Esophagus muscularis mucosa (tissue), 4 donors: Measurements from ENCODE around the gene SOX9. TPM values are rescaled to one million over a fixed set of nuclear protein-coding genes. Genes with fewer than 3 reads are reported as not detected.

Source experiments
- DNase-seq: peaks from one replicate; pipeline ENCODE4 v3.0.0-alpha.2; 2017; ENCODE audit errors: extremely low spot score
- H3K27ac ChIP-seq, 4 donors: fragments of 200-600 bp; sonication (generic); replicated peaks in 1 of 4; 1 replicate in 3 of 4; 2 replicates in 1 of 4; pipeline ENCODE4 v1.5.1; 2016 to 2019; ENCODE audit warnings: mild to moderate bottlenecking in 1 of 4
- H3K27me3 ChIP-seq, 4 donors: fragments of 200-600 bp; sonication (generic); one replicate each; pipeline versions ENCODE4 v1.5.1 to v1.6.0; 2016 to 2019
- H3K36me3 ChIP-seq, 4 donors: fragments of 200-600 bp; sonication (generic); one replicate each; pipeline ENCODE4 v1.5.1; 2016 to 2019
- H3K4me1 ChIP-seq, 4 donors: fragments of 200-600 bp; sonication (generic); one replicate each; pipeline ENCODE4 v1.5.1; 2016 to 2019
- H3K4me3 ChIP-seq, 4 donors: fragments of 200-600 bp; sonication (generic); 1 replicate in 2 of 4; 2 replicates in 2 of 4; pipeline ENCODE4 v1.5.1; 2016 to 2019; ENCODE audit warnings: mild to moderate bottlenecking in 4 of 4, moderate library complexity in 1 of 4
- H3K9me3 ChIP-seq, 4 donors: fragments of 200-600 bp; sonication (generic); 1 replicate in 3 of 4; 2 replicates in 1 of 4; pipeline ENCODE4 v1.5.1; 2016 to 2019
- CTCF ChIP-seq, 3 experiments: fragments of 200-600 bp in 2 of 3; fragments of 450-650 bp in 1 of 3; sonication (generic) in 2 of 3; IDR thresholded peaks; one replicate each; pipeline ENCODE4 v1.5.1; 2017 to 2019; ENCODE audit warnings: antibody characterized with exemption in 3 of 3, mild to moderate bottlenecking in 2 of 3, moderate library complexity in 1 of 3
- EP300 ChIP-seq: sonication (generic); formaldehyde crosslinking; IDR thresholded peaks from one replicate; pipeline ENCODE4 v1.6.1; 2017; ENCODE audit warnings: antibody characterized with exemption
- POLR2A ChIP-seq: fragments of 450-650 bp; IDR thresholded peaks from one replicate; pipeline ENCODE4 v1.6.1; 2017; ENCODE audit warnings: antibody characterized with exemption, moderate library complexity, mild to moderate bottlenecking, low read depth
- POLR2AphosphoS5 ChIP-seq, 2 donors: sonication (generic); formaldehyde crosslinking; IDR thresholded peaks; one replicate each; pipeline ENCODE4 v1.6.1; 2017; ENCODE audit warnings: antibody characterized with exemption in 2 of 2
- whole genome bisulfite sequencing: methylation state at CpG from one replicate; pipeline ENCODE4 v1.1.5; 2018; 5-methylcytosine and 5-hydroxymethylcytosine counted together
- intact Hi-C: fragments of 100-400 bp; cut with DNase I; formaldehyde crosslinking; loops from one replicate; pipeline ENCODE4 v1.15.1; 2023
- total RNA-seq, 4 donors: library from RNA; depleted of rRNA; stranded (reverse); fragments of >200 nt; gene quantifications; one replicate each; pipeline versions ENCODE4 v1.1.0 to v1.2.1, GENCODE V29; 2016

Gene SOX9
- total RNA-seq, 4 donors from 2014 or later, result 1.4 to 3.7 (median 1.9) TPM

DNA sequence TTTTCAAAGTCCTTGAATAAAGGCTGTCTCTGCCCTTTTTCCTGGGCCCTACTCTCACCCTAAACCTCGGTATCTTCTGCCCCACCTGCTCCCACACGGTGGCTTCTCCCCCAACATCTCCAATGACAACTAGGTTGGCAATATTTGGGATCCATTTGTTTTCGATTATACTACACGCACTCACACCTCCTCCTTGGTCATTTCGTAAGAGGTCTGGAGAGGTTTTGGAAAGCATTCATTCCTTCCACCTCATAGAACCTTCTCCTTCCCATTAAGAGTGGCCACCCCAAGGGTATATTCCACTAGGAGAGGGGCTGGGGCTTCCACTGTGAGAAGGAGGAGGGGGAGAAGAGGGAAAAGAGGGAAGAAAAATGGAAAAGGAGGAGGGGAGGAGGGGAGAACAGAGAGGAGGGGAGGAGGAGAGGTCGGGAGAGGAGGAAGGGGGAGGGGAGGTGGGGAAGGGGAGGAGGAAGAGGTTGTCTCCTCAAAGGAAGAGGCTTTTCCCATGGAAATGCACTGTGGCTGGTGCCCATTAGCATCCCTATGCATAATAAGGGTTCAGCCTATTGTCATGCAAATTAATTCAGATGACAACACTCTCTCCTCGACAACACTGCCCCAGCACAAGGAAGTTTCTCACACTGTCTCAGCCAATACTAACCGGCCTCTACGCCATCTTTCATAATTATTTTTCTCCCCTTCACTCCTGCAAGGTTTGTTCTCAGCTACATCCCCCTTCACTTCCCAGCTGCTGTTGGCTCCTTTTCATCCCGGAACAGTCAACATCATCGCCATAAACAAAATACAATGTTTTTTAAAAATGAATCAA is 30.0 kb downstream of the SOX9 start:
- Histone ChIP-seq H3K27ac (no peak overlapping the region), H3K36me3 (no peaks in the 10 kb centered on the region), H3K27me3 (peaks cover 0 to 6% (median 0%) of the 10 kb centered on the region in 4 donors), H3K4me1 (peaks cover 0 to 15% (median 12%) of the 10 kb centered on the region in 4 donors), H3K4me3 (no peak overlapping the region), H3K9me3 (no peaks in the 10 kb centered on the region)
- intact Hi-C loops, result no loop called here
- WGBS, result 61% methylated on average over 11 of the region's 11 CpGs
- TF ChIP-seq POLR2A (no peak), CTCF (IDR thresholded peaks at IDR 0.05) (no peak), POLR2AphosphoS5 (IDR thresholded peaks at IDR 0.05) (no peak), EP300 (no peak)
- no peak for DNase-seq

- Histone ChIP-seq H3K27ac (no peak overlapping the region), H3K4me1 (peaks cover 0 to 15% (median 12%) of the 10 kb centered on the region in 4 donors), H3K36me3 (no peaks in the 10 kb centered on the region), H3K9me3 (no peaks in the 10 kb centered on the region), H3K27me3 (peaks cover 0 to 6% (median 0%) of the 10 kb centered on the region in 4 donors), H3K4me3 (no peak overlapping the region)
- no peak for DNase-seq
- no peak for TF ChIP-seq POLR2AphosphoS5 (IDR thresholded peaks at IDR 0.05)
- no peak for TF ChIP-seq EP300
- no peak for TF ChIP-seq POLR2A
- no peak for TF ChIP-seq CTCF (IDR thresholded peaks at IDR 0.05)
- intact Hi-C loops, result no loop called here
- WGBS, result 53% methylated on average over 11 of the region's 11 CpGs
Observed at GRCh38 chr17:72151565-72152386, 31.0 kb downstream of the SOX9 start.

GRCh38 chr17:72152387-72152929 is 31.6 kb downstream of the SOX9 start:
- H3K4me3 ChIP-seq, result no peak overlapping the region
- H3K9me3 ChIP-seq, result no peaks in the 10 kb centered on the region
- DNase-seq, result no peak
- intact Hi-C loops, result no loop called here
- H3K27me3 ChIP-seq, result peaks cover 0 to 6% (median 0%) of the 10 kb centered on the region in 4 donors
- H3K4me1 ChIP-seq, result peaks cover 0 to 15% (median 12%) of the 10 kb centered on the region in 4 donors
- TF ChIP-seq EP300, result no peak
- TF ChIP-seq POLR2A, result no peak
- no peak for TF ChIP-seq POLR2AphosphoS5 (IDR thresholded peaks at IDR 0.05)
- no peak for TF ChIP-seq CTCF (IDR thresholded peaks at IDR 0.05)
- 73% methylated on average over 2 of the region's 2 CpGs for WGBS
- no peak overlapping the region for H3K27ac ChIP-seq
- no peaks in the 10 kb centered on the region for H3K36me3 ChIP-seq

- no peaks in the 10 kb centered on the region for H3K36me3 ChIP-seq
- TF ChIP-seq POLR2A, result no peak
- no peak for TF ChIP-seq EP300
- H3K27me3 ChIP-seq, result peaks cover 0 to 14% (median 0%) of the 10 kb centered on the region in 4 donors
- intact Hi-C loops, result no loop called here
- H3K4me1 ChIP-seq, result no peaks in the 10 kb centered on the region
- no peak for DNase-seq
- H3K9me3 ChIP-seq, result no peaks in the 10 kb centered on the region
- no peak overlapping the region for H3K27ac ChIP-seq
- 44% methylated on average over 15 of the region's 15 CpGs for WGBS
- no peak overlapping the region for H3K4me3 ChIP-seq
Observed at GRCh38 chr17:72158895-72159885, 38.4 kb downstream of the SOX9 start.
